ENCODE results near the gene MATN1.

Gene MATN1

DNA sequence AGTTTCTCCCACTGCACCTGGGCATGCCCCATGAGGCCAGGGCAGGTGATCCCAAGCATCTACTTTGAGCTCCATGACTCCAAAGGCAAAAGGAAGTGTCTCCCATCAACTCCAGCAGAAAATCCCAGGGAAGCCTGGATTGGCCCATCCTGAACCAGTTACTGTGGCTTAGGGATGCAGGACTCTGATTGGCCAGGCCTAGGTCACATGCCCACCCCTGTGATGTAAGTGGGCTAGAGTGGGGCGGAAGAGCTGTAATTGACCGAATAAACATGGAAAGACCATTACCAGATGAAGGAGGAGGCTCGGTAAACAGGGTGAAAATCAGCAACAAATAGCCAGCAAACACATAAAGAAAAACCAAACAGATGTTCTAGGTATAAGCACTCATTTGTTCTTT is 45.2 kb downstream of the MATN1 start:
- no peak for DNase-seq

DNA sequence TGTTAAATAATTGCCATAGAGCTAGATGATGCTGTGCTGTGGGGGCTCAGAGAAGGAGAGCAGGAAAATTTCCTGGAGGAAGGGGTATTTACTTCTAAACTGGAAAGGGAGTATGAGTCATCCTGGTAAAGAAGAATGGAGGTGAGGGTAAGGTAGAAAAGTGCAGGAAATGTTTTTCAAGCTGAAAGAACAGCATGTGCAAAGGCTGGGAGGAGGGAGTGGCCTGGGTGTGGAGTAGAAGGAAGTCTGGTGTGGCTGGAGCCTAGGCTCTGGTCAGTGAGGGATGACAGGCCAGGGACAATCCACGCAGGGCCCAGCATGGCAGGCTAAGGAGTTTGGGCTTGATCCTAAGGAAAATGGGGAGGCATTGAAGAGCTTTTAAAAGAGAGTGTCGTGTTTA is 45.9 kb downstream of the MATN1 start:
- DNase-seq: no peak

DNA sequence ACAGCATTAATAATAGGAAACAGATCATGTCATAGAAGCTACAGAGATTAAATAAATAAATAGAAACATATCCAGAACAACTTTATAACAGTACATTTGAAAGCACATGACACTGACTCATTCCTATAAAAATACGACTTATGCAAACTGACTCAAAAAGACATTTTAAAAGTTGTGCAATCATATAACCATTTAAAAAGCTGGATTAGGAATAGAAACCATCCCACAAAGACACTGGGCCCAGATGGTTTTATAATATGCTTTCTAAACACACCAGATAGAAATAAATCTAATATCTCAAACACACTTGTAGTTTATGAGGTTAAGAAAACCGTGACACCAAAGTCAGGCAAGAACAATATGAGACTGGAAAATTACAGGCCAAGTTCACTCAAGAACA is 47.6 kb downstream of the MATN1 start:
- DNase-seq: no peak

DNA sequence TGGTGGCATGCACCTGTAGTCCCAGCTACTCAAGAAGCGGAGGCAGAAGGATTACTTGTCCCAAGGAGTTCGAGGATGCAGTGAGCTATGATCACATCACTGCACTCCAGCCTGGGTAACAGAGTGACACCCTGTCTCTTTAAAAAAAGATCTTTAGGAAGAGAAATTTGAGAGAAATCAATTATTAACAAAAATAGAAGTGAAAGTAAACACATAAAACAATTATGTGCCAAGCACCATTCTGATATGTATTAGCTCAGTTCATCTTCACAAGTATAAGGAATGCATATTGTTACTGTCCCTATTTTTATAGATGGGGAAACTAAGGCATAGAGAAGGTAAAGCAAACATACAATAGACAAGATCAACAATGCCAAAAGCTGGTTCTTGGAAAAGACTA is 48.1 kb downstream of the MATN1 start:
- DNase-seq: no peak

DNA sequence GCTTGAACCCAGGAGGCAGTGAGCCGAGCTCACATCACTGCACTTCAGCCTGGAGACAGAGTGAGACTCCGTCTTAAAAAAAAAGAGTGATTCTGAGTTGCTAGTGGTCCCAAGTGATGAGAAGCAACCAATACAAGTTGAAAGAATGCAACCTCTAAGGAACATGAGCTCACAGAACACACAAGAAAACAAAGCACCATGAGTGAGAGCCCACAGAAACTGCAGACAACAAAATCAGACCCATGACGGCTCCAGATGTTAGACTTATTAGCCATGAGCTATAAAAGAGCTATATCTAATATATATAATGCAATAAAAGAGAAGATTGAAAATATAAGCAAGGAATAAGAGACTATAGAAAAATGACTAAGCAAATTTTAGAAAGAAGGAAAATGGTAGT is 50.0 kb downstream of the MATN1 start:
- DNase-seq: no peak

DNA sequence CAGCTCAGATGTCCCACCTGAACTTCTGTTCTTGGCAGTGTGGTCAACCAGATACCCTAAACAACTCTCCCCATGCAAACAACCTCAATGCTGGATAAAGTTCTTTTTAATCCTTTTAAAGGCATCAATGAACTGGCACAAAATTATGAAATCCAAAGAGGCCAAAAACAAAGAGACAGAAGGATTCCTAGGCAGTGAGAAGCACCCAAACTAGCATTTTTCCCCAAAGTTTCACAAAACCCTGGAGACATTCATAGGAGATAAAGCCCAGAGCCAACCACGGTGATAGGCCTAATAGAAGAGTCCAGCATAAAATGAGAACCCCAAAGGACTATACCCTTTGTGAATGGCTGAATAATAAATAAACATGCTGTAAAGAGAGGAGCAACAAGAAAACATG is 50.7 kb downstream of the MATN1 start:
- DNase-seq: no peak

DNA sequence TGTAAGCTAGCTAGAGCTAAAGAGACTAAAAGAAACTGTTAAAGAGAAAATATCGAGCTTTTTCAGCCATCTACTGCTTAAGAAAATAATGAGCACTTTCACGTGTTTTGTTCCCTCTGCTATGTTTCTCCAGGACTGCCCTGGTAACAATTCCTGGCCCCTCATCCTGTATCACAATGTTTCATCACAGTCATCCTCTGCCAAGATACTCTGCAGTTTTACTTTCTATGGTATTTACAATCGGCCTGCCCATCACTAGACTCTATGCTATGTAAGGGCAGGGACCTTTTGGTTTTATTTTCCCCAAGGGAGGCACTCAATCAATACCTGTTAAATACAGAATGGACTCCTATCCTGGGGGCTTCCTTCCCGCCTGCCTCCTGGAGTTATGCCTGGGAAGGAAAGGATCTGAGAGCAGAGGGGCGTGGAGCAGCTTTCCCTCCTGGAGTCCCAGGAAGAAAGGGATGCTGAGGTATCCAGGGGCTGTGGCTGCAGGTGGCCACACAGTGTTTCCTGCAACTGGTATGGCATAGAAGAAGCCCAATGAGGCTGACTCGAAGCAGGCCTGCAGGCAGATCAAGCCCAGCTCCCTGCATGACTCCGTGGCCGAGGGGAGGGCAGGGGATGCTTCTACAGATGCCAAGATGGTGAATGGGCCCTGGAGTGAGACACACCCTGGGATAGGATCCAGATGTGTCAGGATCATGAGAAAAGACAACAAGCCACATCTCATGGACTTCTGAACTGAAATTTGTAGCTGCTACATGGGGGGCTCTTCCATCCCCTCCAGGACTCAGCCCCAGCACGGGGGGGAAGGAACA is 52.9 kb downstream of the MATN1 start:
- DNase-seq: no peak

DNA sequence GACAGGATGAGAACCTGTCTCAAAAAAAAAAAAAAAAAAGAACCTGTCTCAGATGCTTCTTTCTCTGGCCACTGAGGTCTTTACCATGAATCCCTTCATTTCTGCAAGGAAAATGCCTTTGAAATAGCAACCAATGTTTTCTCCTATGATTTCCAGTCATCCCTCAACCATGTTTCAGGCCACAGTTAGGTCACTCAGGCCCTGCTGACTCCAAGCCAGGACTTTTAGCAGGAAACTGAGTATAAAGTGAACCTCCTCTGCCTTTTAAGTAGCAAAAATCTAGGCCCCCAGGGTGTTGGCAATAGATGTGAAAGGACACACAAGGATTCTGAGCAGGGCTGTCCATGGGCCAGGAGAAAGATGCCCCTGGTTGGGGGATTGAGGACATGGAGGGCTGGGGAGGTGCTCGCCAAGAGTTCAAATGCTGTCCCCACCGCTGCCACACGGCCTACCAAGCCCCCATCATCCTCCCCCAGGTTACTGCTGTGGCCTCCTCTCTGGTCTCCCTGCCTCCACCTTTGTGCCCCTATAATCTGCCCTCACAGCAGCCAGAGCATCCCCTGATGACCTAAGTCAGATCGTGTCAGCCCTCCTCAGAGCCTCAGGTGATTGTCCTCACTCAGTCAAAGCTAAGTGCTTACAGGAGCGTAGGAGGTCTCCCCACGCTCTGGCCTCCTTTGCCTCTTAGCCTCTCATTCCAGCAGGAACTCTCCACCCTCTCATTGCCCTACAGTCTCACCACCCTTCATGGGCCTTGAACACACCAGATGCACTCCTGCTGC is 54.6 kb downstream of the MATN1 start:
- no peak for DNase-seq

DNA sequence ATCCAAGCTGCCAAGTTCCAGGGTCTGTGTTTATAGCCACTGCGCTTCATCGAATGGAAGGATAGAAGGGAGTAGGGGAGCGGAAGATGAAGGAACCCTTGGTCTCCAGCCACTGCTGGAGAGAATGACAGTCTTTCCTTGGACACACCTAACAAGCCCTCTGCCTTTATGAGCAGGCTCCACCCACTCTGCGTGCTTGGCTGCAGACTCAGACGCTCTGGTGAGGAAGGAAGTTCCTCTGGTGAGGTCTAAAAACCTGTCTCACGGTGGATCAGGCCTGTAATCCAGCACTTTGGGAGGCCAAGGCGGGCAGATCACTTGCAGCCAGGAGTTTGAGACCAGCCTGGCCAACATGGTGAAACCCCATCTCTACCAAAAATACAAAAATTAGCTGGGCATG is 55.4 kb downstream of the MATN1 start:
- no peak for DNase-seq

DNA sequence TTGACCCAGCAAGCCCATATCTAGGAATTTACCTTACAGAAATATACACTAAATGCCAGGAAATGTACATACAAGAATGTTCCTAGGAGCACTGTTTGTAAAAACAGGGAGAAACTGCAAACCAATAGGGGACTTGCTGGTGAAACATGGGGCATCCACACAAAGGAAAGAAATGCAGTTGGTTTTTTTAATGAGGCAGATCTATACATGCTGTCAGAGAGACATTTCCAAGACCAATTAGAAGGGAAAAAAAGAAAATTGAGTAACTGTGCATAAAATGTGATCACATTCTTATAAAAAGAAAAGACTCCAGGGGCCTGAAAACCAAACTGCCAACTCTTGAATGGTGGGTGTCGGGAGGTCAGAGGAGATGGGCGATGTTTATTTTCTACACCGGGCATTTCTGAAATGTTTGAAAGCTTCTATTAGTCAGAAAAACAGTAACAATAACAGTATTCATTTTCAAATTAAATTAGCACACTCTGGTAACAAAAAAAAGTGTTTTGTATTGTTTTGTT is 56.6 kb downstream of the MATN1 start:
- no peak for DNase-seq

DNA sequence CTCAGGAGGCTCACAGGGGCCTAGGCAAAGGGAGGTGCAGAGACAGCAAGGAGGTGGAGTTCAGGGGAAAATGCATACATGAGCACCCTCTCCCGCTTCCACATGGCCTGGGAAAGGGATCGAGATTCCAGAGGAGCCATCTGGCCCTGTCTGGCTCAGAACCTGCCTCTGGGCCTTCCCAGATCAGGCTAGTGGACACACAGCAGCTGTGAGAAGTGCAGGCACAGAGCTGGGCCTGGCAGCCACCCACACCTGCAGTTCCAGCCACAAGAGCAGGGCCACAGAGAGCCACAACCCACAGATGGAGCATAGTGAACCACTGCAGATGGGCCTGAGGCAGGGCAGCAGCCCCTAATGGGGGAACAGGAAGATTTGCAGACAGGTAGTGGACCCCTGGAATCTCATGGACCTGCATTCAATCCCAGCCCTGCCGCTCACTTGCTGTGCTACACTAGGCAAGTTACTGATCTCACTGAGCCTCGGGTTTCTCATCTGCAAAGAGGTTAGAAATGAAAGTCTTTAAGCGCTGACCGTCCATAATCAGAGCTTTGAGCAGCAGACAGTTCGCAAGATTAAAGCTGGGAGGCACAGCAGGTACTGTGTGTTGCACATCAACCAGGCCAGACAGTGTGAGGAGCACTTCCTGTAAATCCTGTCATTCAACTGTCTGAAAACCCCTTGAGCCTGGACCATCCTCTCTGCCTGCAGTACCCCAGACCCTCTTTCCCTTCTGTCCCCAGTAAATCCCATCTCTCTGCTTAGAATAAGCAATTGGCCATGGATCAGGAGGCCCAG is 58.0 kb downstream of the MATN1 start:
- peak in 1 of 2 experiments; percentile 39 for DNase-seq

DNA sequence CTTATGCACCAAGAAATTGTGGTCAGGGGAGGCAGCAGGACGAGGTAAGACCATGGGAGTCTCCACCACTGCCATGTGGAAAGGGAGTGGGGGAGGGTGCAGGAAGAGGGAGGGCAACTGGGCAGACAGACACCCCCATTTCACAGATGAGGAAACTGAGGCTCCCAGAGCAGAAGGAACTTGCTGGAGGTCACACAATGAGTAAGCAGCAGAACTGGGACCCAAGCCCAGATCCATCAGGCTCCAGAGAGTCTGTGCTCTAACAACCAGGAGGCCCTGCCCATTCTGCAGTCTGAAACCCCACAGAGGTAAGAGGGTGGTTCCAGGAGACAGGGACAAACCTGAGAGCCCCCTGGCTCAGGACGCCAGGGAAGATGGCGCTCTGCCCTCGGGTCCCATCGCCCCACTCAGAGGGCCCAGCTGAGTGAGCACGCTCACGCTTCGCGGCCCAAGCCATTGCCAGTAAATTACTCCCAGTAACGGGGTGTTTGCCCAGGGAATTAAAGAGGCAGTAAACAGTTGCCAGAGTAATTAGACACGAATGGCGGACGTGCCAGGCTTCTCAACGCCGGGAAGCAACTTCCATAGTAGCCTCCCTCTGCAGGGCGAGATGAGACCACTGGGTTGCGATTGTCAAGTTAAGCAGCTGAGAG is 59.2 kb downstream of the MATN1 start:
- DNase-seq: peak; percentile 13 to 25

DNA sequence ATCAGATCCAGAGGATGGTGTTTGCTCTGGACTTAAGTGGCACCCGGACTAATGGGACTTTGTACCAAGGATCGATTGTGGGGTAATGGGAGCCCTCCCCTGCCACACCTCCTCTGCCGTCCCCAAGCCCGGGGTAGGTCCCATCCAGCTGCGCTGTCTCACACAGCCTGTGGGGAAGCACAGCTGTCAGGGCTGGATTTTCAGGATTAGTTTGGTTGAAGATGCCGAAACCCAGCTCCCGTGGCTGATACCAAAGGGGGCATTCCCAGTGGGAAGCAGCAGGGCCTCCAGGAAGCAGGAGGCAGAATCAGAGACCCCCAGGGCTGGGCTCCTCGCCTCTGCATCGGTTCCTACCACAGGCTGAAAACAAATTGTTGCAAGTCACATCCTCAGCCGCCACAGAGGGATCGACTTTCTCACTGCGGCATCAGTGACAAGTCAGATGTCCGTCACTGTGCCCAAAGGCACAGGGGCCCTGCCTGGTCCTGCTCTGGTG is 59.7 kb downstream of the MATN1 start:
- no peak for DNase-seq

DNA sequence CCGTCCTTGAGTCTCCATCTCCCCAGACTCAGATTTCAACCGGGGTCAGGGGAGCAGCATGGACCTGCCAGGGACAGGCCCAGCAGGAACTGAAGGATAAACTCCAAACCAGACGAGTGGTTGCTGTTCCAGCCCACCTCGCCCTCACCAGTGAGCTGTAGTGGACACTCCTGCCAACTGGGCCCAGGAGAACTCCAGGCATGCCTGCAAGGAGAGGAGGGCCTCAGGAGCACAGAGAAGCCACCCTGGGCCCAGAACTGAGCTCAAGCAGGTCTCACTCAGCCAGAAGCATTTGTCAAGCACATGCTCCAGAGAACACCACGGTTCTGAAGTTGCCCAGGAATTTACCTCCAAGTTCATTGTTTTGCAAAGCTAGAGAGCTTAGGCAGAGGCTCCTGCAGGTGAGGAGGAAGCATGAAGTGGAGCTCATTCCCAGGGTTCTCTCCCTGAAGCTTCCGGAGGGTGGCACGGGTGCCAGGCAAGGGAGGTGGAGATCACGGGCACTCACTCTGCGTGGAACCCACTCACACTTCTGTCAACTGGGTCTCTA is 61.0 kb downstream of the MATN1 start:
- no peak for DNase-seq

DNA sequence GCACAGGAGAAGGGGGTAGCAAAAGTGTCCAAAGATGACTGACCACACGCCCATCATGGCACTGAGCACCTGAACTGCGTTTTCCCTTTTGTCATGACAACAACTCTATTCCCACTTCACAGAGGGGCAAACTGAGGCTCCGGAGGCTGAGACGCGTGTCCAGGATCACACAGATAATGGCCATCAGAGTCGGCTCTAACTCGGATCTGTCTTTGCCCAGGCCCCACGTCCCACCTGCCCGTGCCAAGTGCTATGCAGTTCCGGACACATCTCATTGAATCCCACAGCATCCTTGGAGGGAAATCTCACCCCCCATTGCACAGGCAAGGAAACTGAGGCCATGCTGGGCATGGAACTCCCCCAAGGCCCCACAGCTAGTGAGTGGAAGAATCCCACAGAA is 62.1 kb downstream of the MATN1 start:
- no peak for DNase-seq
